NCI-H748 treated with DMSO at 0.1 percent for 48 hours (cell line): ENCODE measurements around the gene SDK1.
A peak's percentile ranks its signal among the peaks of the same experiment; 100 is the strongest.

ENCODE experiments used
- DNase-seq: peaks from one replicate; lab custom pipeline; 2025; lab: John Stamatoyannopoulos, UW

Gene SDK1

DNA sequence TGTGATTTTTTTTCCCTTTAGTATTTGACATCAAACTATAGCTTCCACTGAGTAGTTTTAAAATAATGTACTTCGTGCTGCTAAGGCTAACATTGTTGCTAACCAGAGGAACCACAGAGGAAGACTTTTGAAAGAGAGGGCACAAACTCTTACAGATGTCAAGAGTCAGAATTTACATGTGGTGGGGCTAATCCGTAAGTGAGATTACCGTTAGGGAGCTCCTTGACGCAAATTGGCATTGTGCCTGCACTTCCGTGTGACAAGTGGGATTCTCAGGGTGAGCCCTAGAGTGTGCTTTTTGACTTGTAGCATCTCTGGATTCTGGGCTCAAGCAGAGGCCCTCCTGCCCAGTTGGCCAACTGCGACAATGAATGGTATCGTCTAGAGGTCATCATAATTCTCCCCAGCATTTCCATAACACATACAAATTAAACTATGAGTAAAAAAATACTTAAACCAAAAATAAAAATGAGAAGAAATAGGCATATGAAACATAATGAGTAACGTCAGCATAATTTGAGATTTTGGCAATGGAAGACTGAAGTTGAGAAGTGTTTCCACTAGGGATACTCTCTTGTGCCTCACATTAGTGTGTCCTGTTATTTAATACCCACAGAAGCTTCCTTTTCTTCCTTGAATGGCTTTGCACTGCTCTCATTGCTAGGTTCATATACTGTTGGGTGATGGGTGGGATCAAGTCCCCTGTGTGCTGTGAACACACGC, 164.0 kb downstream of the SDK1 start:
- no peak for DNase-seq

DNA sequence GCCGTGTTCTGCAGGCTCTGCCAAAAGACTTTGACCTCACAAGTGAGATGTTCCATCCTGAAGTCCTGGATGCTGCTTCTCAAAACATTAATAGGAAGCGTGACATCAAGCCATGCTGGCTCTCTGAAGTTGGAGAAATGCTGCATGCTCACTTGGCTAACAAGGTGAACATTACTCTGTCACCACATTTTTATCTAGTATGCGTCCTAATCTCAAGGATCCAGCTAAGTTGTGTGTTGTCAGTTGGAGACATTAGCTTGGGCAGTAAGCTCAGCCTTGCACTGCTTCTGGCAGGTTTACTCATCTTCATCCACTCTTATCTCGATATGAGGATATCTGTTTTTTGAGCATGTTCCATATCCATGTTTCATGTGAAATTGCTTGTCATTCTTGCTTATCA, 165.2 kb downstream of the SDK1 start:
- DNase-seq: no peak

DNA sequence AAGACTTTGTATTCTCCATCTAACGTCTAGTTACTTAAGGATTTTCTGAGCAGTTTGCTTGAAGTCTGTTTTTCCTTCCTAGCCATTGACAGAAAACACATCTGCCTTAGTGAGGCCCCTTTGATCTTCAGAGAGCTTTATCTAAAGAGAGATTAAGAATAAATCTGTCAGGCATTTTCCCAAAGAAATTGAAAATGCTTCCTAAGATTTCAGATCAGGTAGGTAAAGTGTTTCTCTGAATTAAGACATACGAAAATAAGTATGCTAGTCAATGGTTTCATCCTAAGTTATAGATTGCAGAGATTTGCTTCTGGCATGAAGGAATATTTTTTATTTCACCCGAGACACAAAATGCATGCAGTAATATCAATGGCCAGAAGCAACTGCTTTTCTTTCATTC, 168.6 kb downstream of the SDK1 start:
- DNase-seq: no peak

DNA sequence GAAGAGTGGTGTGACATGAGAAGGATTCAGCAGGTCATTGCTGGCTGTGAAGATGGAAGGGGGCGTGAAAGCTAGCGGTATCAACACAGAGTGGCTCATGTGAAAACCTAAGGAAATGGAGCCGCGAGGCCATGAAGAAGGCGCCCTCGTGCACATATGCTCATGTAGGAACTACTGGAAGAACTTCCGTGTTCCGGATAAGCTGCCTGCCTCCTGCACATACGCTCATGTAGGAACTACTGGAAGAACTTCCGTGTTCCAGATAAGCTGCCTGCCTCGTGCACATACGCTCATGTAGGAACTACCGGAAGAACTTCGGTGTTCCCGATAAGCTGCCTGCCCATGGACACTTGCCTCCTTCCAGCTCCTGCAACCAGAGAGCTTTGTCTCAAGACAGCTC, 179.1 kb downstream of the SDK1 start:
- no peak for DNase-seq

DNA sequence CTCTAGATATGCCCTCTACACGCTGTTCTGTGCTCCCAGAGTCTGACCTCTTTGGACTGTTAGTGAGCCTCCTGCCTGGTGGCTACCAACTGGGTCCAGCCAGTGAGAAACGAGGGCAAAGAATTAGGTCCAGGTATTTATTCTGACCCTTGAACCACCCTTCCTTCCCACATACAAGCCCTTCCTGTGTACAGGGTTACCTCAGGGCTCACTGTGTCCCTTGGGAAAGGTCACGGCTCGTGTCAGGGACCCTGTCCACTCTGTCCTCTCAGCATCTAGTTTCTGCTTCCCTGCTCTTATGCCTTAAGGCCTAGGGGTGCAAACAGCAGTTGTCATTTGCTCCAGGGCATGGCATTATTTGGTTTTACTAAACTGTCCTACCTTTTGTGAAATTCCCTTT, 180.4 kb downstream of the SDK1 start:
- no peak for DNase-seq

DNA sequence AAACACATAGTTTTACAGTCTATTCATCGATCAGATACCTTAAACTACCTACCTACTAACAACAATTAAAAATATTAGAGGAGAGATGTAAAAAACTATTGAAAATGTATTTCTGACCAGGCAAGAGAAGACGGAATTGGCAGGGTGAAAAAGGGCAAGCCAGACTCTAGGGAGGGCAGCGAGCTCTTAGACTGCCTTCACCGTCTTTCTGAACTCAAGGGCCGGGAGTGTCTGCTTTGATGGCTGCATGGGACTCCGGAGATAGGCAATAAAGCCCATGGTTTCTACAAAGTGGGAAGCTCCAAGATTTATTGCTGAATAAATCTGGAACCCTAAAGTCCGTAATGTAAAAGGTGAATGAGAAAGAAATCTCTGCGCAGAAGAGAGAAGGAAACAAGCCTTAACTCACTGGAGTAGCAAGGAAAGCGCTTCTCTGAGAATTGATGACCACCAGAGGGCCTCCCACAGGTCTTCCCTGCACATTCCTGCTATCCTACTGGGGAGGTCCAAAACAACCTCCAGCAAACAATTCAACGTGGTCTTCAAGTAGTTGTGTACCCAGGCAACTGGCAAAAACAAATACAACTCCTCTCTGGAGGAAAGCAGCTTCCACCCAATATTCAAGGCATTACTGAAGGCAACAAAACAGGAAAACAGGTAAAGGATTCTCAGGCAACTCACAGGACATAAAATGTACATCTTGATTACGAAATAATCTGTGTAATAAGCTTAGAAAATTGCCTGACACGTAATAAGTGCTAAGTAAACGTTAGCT, 181.3 kb downstream of the SDK1 start:
- DNase-seq: peak; percentile 81

DNA sequence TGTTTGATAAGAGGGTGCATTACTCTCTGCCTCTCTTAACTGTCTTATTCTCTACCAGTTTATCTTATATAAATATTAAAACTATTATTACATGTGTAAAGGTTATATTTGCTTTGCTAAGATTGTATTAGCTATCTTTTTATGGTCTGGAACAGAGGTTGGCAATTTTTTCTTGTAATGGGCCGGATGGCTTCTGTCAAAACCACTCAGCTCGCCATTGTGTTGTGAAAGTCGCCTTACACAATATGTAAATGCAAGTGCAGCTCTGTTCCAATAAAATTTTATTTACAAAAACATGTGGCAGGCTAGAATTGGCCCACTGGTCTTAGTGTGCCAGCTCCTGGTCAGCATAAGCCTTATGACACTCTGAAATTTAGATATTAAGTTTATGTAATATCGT, 185.8 kb downstream of the SDK1 start:
- no peak for DNase-seq

DNA sequence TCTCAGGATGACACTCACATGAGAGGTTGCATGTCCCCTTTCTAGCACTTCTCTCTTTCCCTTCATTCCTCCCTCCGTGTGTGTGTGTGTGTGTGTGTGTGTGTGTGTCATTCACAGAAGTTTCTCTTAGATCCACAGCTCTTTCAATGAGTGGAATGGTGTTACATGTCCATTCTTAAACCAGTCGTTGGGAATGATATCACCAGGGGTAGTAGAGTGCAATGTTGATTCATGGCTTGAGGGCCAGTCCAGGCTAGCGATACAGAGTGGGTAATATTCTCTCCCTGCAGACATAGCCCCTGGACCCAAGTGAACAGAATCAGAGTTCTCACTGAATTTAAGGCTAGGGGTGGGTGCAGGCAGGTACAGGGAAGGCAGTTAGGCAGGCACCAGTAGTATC, 187.8 kb downstream of the SDK1 start:
- no peak for DNase-seq

DNA sequence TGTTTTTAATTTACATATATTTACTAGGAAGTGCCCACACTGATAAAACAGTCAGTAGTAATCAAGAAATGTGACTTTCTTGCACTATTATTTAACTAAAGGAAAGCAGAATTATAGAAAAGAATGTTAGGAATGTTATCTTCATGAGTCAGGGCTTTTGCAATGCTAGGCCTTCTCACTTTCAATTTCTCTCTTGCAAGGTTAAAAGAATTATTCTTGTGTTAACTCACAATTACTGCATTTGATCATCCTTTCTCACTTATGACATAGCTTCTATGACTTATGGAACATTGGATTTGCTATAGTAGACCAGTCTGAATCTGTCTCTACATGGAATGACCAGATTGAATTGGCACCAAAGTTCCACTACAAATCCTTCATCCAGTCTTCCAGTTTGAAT, 192.4 kb downstream of the SDK1 start:
- DNase-seq: no peak

DNA sequence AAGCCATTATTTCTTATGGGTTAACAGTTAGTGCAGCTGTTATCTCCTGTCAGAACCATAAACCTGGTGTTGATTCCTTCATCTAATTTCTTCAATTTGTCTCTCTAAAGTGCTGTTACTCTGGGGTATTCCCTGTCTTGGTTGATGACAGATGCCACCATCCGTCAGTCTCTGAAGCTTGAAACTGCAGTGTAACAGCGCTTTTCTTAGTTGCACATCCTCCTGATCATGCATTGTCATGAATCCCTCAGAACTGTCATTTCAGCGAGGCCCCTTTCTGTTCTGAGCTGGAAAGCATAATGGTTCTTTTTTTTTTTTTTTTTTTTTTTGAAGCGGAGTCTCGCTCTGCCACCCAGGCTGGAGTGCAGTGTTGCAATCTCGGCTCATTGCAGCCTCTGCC, 193.9 kb downstream of the SDK1 start:
- no peak for DNase-seq

DNA sequence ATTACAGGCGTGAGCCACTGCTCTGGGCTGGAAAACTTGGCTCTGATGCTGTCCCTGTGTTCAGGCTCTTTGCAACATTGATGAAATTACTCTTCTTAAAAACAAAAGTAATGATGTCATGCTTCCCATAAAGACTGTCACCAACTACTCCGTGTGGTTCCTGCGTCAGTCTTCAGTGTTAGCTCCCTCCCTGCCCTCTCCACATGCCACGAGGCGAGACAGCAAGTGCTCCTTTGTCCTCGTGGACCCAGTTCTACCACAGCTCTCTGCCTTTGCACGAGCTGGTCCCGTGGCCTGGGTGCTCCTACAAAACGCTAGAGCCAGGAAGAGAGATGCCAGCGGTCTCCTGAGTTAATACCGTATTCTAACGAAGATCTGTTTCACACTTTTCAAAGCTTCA, 194.5 kb downstream of the SDK1 start:
- DNase-seq: no peak

DNA sequence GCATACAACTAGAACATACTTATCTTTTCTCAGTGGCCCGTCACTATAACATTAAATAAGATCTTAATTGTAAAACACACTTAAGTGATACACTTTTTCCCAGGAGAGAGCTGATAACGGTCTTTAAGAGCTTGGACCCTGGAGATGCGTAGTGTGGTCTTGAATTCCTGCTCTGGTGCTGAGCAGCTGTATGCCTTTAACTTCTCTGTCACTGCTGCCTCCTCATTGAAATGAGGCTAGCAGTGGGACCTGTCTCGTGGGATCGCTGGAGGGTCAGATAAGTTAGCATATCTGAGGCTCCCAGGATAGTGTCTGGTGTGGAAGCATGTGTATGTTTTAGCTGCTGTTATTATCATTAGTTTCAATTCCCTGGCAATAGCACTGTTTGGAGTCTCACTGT, 194.9 kb downstream of the SDK1 start:
- no peak for DNase-seq

DNA sequence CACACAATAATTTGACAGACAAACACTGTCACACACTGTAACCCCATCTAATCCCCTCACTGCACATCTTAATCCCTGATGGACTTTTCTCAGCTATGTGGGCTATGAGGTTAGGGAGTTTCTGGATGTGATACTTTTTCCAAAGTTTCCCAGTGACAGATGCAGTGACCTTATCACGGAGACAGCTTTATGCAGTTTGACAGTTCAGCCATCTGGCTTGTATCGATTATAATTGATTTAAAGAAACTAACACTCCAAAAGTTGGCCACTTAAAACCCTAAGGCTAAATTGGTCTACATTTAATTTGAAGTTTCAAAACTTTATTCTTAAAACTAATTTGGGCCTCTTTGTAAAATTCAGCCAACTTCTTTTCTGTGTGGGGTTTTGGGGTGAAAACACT, 196.7 kb downstream of the SDK1 start:
- DNase-seq: no peak

DNA sequence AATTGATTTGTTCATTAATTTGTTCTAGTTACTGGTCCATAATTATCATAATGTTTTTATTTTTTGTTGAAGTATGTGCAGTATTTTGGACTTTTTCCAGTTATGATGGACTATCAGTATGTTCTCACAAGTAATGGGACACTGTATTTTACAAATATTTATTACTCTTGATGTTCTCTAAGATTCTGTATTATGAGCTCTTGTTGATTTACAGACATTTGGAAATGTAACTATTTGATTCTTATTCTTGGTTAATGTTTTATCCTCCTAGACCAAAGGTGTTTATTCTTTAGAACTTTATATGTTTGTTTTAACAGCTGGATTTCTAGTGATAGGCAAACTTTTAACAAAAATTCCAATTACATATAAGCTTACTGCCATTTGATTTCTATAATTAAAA, 200.6 kb downstream of the SDK1 start:
- DNase-seq: no peak

DNA sequence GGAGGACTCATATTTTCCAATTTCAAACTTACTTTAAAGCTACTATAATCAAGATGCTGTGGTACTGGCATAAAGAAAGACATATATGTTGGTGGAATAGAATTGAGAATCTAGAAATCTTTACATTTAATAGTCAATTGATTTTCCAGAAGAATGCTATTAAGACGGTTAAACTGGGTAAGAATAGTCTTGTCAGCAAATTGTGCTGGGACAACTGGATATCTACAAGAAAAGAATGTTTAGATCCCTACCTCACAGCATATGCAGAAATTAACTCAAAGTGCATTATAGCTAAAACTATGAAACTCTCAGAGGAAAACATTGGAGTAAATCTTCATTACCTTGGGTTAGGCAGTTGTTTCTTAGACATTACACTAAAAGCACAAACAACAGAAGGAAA, 203.3 kb downstream of the SDK1 start:
- DNase-seq: no peak

DNA sequence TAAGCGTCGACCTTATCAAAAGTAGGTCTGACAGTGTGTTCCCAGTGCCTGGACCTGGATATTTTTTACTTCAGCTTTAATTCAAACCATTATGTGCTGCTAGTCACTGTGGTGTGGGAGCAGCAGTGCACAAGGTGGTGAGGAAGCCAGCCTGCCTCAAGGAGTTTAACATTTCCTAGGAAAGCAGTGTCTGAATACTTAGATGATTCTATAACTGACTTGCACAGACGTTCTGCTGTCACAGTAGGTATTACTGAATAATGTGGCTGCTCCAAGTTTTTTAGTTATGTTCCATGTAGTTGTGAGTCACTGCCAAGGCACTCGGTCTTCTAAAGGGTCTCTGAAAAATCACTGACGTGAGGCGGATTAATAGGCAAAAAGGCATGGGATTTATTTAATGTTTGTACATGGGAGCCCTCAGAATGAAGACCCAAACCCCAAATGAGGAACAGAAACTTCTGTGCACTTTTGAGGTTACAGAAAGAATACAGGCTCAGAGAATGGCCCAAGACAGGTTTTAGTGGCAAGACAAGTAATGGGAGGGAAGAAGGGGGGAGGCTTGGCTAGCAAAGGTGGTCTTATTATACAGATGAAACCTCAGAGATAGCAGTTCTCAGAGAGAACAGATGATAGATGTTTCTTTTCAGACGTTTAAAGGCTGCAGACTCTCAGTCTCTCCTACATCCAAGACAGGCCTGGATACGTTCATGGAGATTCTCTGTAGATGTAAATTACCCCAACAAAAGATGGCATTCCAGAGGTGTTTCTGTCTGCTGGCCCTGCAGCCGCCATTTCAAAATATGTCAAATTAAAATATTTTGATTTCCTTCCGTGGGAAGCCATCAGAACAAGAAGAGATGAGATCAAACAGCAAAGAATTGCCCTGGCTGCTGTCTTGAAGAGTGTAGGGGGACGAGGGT, 209.3 kb downstream of the SDK1 start:
- no peak for DNase-seq

DNA sequence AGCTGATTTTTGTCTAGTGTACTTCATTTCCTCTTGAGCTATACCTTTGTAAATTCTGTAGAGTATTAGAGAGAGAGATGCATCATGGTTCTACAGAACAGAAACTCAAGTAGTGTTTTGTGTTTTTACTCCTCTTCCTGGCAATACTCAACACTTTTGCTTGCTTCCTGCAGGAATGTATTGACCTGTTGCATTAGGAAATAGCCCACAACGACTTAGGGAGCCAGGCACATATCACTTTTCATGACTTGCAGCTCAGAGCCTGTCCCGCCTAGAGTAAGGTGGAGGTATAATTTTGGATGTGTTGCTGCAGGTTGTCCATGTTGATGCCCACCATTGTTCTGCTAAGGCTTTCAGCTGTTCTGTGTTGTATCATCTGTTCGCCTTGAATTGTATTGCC, 216.3 kb downstream of the SDK1 start:
- DNase-seq: no peak

DNA sequence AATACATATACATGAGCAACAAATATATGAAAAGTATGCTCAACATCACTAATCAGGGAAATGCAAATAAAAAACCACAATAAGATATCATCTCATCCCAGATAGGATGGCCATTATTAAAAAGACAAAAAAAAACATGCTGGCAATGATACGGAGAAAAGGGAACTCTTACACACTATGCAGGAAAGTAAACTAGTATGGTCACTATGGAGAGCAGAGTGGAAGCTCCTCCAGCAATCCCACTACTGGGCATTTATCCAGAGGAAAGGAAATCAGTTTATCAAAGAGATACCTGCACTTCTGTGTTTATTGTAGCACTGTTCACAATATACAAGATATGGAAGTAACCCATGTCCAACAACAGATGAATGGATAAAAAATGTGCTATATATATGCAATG, 217.5 kb downstream of the SDK1 start:
- no peak for DNase-seq

DNA sequence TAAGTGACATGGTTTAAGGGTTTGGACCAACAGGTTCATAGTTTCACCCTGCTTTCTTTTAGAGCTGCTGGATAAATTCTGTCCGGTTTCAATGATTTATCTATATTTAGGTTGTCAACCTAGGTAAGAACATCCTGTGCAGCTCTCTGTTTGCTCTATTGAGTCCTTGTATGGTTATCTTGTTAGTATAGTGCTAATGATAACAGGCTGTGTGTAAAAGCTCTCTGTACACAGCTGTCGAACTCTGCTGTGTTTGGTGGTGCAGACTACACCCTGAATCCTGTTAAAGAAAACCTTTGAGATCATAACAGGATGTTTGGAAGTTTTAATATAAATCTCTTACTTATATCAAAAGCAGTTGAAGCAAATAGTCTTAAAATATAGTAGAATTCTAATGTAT, 219.2 kb downstream of the SDK1 start:
- DNase-seq: peak; percentile 80

DNA sequence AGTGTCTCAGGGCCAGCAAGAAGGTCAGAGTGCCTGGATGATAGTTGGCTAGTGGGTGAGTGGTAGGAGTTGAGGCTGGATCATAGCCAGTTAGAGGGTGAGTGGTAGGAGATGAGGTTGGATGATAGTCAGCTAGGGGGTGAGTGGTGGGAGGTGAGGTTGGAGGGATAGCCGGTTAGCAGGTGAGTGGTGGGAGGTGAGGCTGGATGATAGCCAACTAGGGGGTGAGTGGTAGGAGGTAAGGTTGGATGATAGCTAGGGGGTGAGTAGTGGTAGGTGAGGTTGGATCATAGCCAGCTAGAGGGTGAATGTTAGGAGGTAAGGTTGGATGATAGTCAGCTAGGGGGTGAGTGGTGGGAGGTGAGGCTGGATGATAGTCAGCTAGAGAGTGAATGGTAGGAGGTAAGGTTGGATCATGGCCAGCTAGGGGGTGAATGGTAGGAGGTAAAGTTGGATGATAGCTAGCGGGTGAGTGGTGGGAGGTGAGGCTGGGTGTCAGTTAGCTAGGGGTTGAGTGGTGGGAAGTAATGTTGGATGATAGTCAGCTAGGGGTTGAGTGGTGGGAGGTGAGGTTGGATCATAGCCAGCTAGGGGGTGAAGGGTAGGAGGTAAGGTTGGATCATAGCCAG, 226.6 kb downstream of the SDK1 start:
- DNase-seq: no peak

DNA sequence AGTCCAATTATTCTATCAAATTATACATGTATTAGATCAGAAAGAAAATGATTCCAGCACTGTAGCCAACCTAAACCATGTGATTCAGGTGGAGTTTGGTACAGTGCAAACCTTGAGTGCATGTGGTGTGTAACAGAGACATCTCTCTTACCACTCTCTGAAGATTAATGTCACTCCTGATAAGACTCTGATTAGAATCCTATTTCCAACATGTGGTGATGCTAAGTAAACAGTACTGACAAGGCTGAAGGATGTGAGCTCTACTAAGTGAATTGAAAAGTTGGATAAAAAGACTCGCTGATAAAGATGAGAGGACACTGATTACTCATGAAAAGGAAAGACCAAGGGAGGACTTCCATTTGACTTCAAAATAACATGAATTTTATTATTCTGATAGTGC, 232.0 kb downstream of the SDK1 start:
- DNase-seq: no peak

DNA sequence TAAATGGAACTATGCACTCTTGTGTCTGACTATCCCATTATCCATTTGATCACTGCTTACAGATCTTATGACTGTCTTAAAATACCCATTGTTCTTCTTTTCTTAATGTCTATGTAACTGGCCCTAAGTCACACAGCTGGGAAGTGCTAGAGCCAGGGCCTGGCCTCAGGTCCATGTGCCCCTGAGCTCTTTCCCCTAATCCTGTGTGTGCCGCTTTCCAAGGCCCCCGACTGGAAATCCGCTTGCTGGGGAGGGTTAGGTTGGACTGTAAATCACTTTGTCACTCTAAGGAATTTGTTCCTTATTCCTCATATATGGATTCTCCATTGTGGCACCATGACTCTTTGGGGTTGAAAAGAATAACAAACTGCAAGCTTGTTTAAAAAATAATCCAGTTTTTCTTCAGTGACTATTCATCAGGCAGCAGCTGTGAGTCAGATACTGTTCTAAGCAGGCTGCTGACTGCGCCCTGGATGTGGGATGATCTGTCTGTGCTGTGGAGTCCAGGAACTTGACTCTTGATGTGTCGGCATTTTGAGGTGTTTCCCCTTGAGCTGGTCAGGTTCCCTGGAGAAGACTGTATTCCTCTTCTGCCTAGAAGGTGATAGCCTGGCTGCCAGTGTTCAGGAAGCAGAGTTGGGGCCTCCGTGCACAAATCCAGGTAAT, 236.3 kb downstream of the SDK1 start:
- no peak for DNase-seq
